GM06990 (cell line): ENCODE data around the gene VAV3.

ENCODE experiments used
- DNase-seq: peaks from one replicate; pipeline ENCODE4 v3.0.0-alpha.2; 2011; ENCODE audit not compliant: insufficient read length; ENCODE audit errors: extremely low read depth
- H3K27me3 ChIP-seq: replicated peaks from 2 replicates; pipeline ENCODE4 v1.6.0; 2011; ENCODE audit warnings: low read length; ENCODE audit not compliant: control insufficient read depth, insufficient read depth
- H3K36me3 ChIP-seq: 2 replicates; pipeline ENCODE4 v1.5.1; 2011; ENCODE audit warnings: low read length; ENCODE audit not compliant: control insufficient read depth, insufficient read depth
- H3K4me3 ChIP-seq: replicated peaks from 2 replicates; pipeline ENCODE4 v1.5.1; 2011; ENCODE audit warnings: low read depth, mild to moderate bottlenecking, control low read depth, low read length
- TF ChIP-seq, protein P1 (sequence below): IDR thresholded peaks from 2 replicates; pipeline ENCODE4 v1.5.1; 2011; ENCODE audit warnings: low read length, control low read depth, mild to moderate bottlenecking, inconsistent platforms; ENCODE audit not compliant: insufficient read depth, poor library complexity, severe bottlenecking

The VAV3 gene

DNA sequence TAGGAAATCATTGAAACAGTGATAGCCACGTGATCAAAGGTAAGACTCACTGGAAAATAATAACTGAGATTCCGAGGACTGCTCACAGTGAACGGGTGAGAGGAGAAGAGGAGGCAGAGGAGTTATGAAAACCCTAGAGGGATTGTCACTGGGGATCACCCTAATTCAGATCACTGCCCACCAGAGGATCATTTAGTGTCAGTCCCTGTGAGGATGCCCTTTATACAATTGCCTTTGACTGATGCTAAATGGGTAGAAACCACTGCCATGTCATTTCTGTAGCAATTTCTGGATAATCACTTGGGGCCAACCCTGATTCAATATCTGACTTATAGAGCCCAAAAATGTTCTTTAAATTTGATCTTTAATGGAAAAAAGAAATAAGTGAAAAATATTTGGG is 14.1 kb upstream of the VAV3 start:
- H3K36me3 ChIP-seq, result no peaks in the 10 kb centered on the region
- no peaks in the 10 kb centered on the region for H3K27me3 ChIP-seq
- no peak overlapping the region for H3K4me3 ChIP-seq
- TF ChIP-seq, protein P1, sequence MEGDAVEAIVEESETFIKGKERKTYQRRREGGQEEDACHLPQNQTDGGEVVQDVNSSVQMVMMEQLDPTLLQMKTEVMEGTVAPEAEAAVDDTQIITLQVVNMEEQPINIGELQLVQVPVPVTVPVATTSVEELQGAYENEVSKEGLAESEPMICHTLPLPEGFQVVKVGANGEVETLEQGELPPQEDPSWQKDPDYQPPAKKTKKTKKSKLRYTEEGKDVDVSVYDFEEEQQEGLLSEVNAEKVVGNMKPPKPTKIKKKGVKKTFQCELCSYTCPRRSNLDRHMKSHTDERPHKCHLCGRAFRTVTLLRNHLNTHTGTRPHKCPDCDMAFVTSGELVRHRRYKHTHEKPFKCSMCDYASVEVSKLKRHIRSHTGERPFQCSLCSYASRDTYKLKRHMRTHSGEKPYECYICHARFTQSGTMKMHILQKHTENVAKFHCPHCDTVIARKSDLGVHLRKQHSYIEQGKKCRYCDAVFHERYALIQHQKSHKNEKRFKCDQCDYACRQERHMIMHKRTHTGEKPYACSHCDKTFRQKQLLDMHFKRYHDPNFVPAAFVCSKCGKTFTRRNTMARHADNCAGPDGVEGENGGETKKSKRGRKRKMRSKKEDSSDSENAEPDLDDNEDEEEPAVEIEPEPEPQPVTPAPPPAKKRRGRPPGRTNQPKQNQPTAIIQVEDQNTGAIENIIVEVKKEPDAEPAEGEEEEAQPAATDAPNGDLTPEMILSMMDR, result no peak
- no peak for DNase-seq

DNA sequence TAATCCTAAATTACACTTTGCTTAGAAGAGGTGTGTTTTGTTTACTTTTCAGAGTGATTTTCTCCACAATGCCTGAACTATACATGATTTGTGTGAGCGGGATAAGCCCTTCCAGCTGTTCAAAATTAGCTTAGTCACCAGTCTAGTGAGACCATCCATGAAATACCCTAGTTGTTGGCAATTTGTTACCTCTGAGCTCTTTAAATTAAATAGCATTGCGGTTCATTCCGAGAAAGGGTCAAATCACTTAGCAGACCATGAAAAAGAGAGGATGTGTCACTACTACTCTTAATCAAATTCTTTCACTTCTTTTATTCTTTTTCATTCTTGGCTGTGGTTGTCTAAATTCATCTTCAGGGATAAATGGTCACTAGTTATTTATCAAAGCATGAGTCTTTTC is 11.9 kb upstream of the VAV3 start:
- TF ChIP-seq, protein P1, result no peak
- Histone ChIP-seq H3K36me3 (no peaks in the 10 kb centered on the region), H3K27me3 (no peaks in the 10 kb centered on the region; the same call in 1 of the 2 replicates), H3K4me3 (no peak overlapping the region)
- peak; percentile 12 for DNase-seq

DNA sequence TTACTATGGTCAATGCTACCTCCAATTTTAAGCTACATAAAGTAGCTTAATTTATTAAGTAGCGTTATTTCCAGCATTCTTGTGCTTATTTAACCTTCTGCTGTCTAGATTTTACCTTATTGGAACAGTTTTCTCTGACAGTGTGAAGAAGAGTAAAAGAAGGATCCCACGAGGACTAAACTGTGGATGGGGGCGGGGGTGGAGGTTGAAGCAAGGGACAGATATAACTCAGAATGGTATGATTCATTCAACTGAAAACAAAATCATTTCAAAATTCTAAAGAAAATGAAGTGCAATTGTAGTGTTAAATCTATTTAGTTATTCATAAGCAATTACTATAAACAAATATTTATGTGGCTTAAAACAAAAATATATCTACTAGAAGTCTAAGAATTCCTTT is 11.5 kb upstream of the VAV3 start:
- Histone ChIP-seq H3K27me3 (no peaks in the 10 kb centered on the region; the same call in 1 of the 2 replicates), H3K4me3 (no peak overlapping the region), H3K36me3 (no peaks in the 10 kb centered on the region)
- no peak for DNase-seq
- TF ChIP-seq, protein P1, result no peak

DNA sequence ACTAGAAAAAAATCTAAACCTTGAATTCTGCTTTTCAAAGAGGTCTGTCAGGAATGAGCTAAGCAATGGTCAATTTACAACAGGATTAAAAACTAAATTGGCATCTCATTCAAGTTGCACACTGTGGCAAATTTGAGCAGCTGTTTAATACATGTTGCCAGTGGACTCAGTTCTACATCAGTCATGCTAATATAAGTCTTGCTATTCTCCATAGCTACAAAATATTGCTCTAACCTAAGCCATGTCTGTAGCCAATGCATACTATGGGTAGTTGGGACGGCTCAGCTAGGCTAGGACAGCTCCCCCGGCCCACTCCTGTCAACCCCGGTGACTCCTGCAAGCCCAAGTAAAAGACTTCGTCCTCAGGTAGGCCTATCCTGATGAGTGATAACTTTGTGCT is 10.9 kb upstream of the VAV3 start:
- H3K36me3 ChIP-seq, result no peaks in the 10 kb centered on the region
- TF ChIP-seq, protein P1, result no peak
- no peaks in the 10 kb centered on the region; the same call in 1 of the 2 replicates for H3K27me3 ChIP-seq
- no peak for DNase-seq
- H3K4me3 ChIP-seq, result no peak overlapping the region

DNA sequence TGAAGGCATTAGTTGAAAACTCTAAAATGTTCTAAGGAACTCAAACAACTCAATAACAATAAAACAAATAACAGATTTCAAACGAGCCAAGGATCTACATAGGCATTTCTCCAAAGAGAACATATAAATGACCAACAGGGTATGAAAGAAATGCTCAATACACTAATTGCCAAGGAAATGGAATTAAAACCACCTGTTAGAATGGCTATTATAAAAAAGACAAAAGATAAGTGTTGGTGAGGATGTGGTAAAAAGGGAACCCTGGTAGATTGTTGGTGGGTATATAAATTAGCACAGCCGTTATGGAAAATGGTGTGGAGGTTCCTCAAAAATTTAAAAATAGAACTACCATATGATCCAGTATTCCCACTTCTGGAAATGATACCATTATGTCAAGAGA is 9.1 kb upstream of the VAV3 start:
- DNase-seq, result no peak
- no peaks in the 10 kb centered on the region for H3K36me3 ChIP-seq
- TF ChIP-seq, protein P1, result no peak
- no peak overlapping the region for H3K4me3 ChIP-seq
- H3K27me3 ChIP-seq, result no peaks in the 10 kb centered on the region; the same call in 1 of the 2 replicates
